Esophagus muscularis mucosa (tissue), 4 donors: ENCODE results near the gene ZNF366. TPM values are rescaled to one million over a fixed set of nuclear protein-coding genes. Genes with fewer than 3 reads are reported as not detected.

Experiments used
- DNase-seq: peaks from one replicate; pipeline ENCODE4 v3.0.0-alpha.2; 2017; ENCODE audit errors: extremely low spot score
- H3K27ac ChIP-seq, 4 donors: fragments of 200-600 bp; sonication (generic); replicated peaks in 1 of 4; 1 replicate in 3 of 4; 2 replicates in 1 of 4; pipeline ENCODE4 v1.5.1; 2016 to 2019; ENCODE audit warnings: mild to moderate bottlenecking in 1 of 4
- H3K27me3 ChIP-seq, 4 donors: fragments of 200-600 bp; sonication (generic); one replicate each; pipeline versions ENCODE4 v1.5.1 to v1.6.0; 2016 to 2019
- H3K36me3 ChIP-seq, 4 donors: fragments of 200-600 bp; sonication (generic); one replicate each; pipeline ENCODE4 v1.5.1; 2016 to 2019
- H3K4me1 ChIP-seq, 4 donors: fragments of 200-600 bp; sonication (generic); one replicate each; pipeline ENCODE4 v1.5.1; 2016 to 2019
- H3K4me3 ChIP-seq, 4 donors: fragments of 200-600 bp; sonication (generic); 1 replicate in 2 of 4; 2 replicates in 2 of 4; pipeline ENCODE4 v1.5.1; 2016 to 2019; ENCODE audit warnings: mild to moderate bottlenecking in 4 of 4, moderate library complexity in 1 of 4
- H3K9me3 ChIP-seq, 4 donors: fragments of 200-600 bp; sonication (generic); 1 replicate in 3 of 4; 2 replicates in 1 of 4; pipeline ENCODE4 v1.5.1; 2016 to 2019
- EP300 ChIP-seq: sonication (generic); formaldehyde crosslinking; IDR thresholded peaks from one replicate; pipeline ENCODE4 v1.6.1; 2017; ENCODE audit warnings: antibody characterized with exemption
- POLR2A ChIP-seq: fragments of 450-650 bp; IDR thresholded peaks from one replicate; pipeline ENCODE4 v1.6.1; 2017; ENCODE audit warnings: antibody characterized with exemption, moderate library complexity, mild to moderate bottlenecking, low read depth
- POLR2AphosphoS5 ChIP-seq, 2 donors: sonication (generic); formaldehyde crosslinking; IDR thresholded peaks; one replicate each; pipeline ENCODE4 v1.6.1; 2017; ENCODE audit warnings: antibody characterized with exemption in 2 of 2
- WGBS: methylation state at CpG from one replicate; pipeline ENCODE4 v1.1.5; 2018; 5-methylcytosine and 5-hydroxymethylcytosine counted together
- intact Hi-C: fragments of 100-400 bp; cut with DNase I; formaldehyde crosslinking; loops from one replicate; pipeline ENCODE4 v1.15.1; 2023
- total RNA-seq, 4 donors: library from RNA; depleted of rRNA; stranded (reverse); fragments of >200 nt; gene quantifications; one replicate each; pipeline versions ENCODE4 v1.1.0 to v1.2.1, GENCODE V29; 2016
- TF ChIP-seq, protein P1 (sequence below), 3 experiments: fragments of 200-600 bp in 2 of 3; fragments of 450-650 bp in 1 of 3; sonication (generic) in 2 of 3; IDR thresholded peaks; one replicate each; pipeline ENCODE4 v1.5.1; 2017 to 2019; ENCODE audit warnings: antibody characterized with exemption in 3 of 3, mild to moderate bottlenecking in 2 of 3, moderate library complexity in 1 of 3

Gene ZNF366
- total RNA-seq, 4 donors from 2014 or later = 3.1 to 11.1 (median 5.0) TPM

DNA sequence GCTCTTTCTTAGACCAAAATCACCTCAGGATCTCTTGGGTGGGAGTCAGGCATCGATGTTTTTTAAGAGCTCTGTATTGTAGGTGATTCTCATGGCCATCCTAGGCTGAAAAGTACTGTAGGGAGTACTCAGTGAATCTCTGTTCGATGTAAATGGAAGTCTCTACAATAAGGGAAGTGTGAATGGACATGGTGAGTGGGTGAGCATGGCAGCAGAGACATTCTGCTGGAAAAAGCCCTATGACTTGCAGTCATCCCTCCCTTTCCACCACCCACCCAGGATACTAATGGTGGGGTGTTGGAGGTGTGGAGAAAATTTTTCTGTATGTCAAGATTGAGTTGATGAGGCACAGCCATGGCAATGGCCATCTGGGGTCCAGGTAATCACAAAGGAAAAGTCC lies 30.9 kb downstream of the ZNF366 start:
- intact Hi-C loops = no loop called here

DNA sequence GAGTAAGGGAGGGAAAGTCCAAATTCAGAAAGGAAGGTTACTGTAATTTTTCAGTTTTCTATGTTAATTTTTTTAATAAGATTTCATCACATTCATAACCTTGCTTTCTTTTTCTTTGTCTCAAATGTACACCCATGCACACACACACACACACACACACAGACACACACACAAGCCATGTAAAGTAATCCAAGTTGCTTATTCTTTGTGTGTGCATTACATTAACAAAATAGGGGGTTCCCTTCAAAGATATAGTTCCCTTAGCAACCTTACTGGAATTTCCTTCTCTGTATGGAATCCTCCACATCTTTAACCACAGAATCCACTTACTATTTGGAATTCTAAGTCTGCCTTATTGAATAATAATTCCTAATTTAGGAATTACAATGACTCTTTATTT lies 32.7 kb downstream of the ZNF366 start:
- intact Hi-C loops = no loop called here
- Histone ChIP-seq H3K27ac (no peak overlapping the region), H3K4me1 (peaks cover 3 to 16% (median 15%) of the 10 kb centered on the region in 4 donors), H3K4me3 (no peak overlapping the region), H3K9me3 (no peaks in the 10 kb centered on the region), H3K27me3 (no peaks in the 10 kb centered on the region), H3K36me3 (no peaks in the 10 kb centered on the region)
- DNase-seq = no peak
- TF ChIP-seq, protein P1, sequence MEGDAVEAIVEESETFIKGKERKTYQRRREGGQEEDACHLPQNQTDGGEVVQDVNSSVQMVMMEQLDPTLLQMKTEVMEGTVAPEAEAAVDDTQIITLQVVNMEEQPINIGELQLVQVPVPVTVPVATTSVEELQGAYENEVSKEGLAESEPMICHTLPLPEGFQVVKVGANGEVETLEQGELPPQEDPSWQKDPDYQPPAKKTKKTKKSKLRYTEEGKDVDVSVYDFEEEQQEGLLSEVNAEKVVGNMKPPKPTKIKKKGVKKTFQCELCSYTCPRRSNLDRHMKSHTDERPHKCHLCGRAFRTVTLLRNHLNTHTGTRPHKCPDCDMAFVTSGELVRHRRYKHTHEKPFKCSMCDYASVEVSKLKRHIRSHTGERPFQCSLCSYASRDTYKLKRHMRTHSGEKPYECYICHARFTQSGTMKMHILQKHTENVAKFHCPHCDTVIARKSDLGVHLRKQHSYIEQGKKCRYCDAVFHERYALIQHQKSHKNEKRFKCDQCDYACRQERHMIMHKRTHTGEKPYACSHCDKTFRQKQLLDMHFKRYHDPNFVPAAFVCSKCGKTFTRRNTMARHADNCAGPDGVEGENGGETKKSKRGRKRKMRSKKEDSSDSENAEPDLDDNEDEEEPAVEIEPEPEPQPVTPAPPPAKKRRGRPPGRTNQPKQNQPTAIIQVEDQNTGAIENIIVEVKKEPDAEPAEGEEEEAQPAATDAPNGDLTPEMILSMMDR (IDR thresholded peaks at IDR 0.05) = no peak
- no peak for TF ChIP-seq POLR2AphosphoS5 (IDR thresholded peaks at IDR 0.05)
- TF ChIP-seq POLR2A = no peak
- TF ChIP-seq EP300 = no peak

More for the DNA sequence above, 30.9 kb downstream of the ZNF366 start:
- 97% methylated on average over 2 of the region's 2 CpGs for WGBS
- no peak for DNase-seq
- TF ChIP-seq POLR2A = no peak
- no peak for TF ChIP-seq EP300
- no peak for TF ChIP-seq POLR2AphosphoS5 (IDR thresholded peaks at IDR 0.05)
- TF ChIP-seq, protein P1 (IDR thresholded peaks at IDR 0.05) = no peak
- no peaks in the 10 kb centered on the region for H3K27me3 ChIP-seq
- no peaks in the 10 kb centered on the region for H3K36me3 ChIP-seq
- no peaks in the 10 kb centered on the region for H3K9me3 ChIP-seq
- no peak overlapping the region for H3K27ac ChIP-seq
- no peak overlapping the region for H3K4me3 ChIP-seq
- H3K4me1 ChIP-seq = peaks cover 3 to 19% (median 15%) of the 10 kb centered on the region in 4 donors

DNA sequence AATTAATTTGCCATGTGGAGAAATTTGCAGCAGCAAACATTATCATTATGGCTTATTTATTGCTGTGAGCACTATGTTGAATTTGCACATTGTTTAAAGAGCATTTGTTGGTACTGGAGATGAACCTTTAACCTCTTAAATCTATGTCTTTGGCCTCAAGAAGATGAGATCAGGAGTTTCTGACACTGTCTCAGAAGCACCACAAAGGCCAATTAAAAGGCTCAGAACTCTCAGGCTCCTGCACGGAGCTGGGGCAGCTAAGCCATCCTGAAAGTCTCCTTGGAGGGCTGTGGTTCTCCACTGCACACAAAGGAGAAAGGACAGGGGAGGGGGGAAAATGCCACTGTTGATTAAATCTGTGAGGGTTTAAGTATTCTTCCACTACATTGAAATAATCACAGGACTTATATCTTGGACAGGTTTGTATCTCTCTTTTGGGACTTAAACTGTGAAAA lies 33.1 kb downstream of the ZNF366 start:
- H3K27ac ChIP-seq = no peak overlapping the region
- H3K36me3 ChIP-seq = no peaks in the 10 kb centered on the region
- H3K4me3 ChIP-seq = no peak overlapping the region
- peaks cover 3 to 14% (median 12%) of the 10 kb centered on the region in 4 donors for H3K4me1 ChIP-seq
- H3K9me3 ChIP-seq = no peaks in the 10 kb centered on the region
- no peaks in the 10 kb centered on the region for H3K27me3 ChIP-seq
- no peak for DNase-seq
- TF ChIP-seq POLR2A = no peak
- no peak for TF ChIP-seq POLR2AphosphoS5 (IDR thresholded peaks at IDR 0.05)
- TF ChIP-seq, protein P1 (IDR thresholded peaks at IDR 0.05) = no peak
- TF ChIP-seq EP300 = no peak
- WGBS = 75% methylated on average over 1 of the region's 1 CpG
- intact Hi-C loops = no loop called here

DNA sequence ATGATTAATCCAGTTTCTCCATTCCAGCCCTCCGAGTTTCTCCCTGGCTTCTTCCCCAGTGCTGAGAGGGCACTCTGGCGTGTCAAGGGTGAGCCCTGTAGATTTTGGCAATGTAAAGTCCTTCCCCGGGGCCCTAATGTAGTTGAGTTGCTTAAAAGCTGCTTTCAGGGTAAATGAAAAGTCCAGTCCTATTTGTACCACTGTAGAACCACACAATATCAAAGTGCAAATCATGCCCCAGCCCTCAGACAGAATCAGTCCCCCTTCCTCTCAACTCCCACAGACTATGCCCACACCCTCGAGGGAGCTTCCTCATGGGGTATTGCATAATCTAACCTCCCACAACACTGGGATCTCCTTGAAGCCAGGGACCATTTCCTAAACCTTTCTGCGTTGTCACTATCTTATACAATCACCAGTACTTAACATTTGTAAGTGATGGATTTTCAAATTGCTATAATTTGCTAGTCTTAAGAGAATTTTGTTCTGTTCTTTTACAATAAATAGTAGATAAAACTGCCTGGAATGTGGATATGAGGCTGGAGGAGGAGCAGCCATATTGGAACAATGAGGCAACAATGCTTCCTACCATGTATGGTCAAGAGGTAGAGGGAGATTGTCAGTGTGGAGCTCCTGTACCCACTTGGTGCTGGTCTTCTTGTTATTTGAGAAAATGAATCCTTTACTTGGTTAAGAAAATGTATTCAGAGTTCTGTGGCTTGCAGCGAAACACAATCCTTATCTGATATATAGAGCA lies 34.4 kb downstream of the ZNF366 start:
- TF ChIP-seq POLR2A = no peak
- no peak for TF ChIP-seq EP300
- TF ChIP-seq, protein P1 (IDR thresholded peaks at IDR 0.05) = no peak
- no peaks in the 10 kb centered on the region for H3K27me3 ChIP-seq
- no peak overlapping the region for H3K4me3 ChIP-seq
- H3K4me1 ChIP-seq = peaks cover 0 to 6% (median under 1%) of the 10 kb centered on the region in 4 donors
- 73% methylated on average over 6 of the region's 6 CpGs for WGBS
- DNase-seq = no peak
- H3K36me3 ChIP-seq = no peaks in the 10 kb centered on the region
- no peak overlapping the region for H3K27ac ChIP-seq
- H3K9me3 ChIP-seq = no peaks in the 10 kb centered on the region
- intact Hi-C loops = no loop called here
